GM18505 (cell line): ENCODE measurements around the gene CD160.
"Not testable (repeated sequence)": the region's sequence is repeated elsewhere in the genome, so short reads cannot be mapped to it uniquely, and the experiment has no call there.

ENCODE experiments used
- ATAC-seq: cut with Tn5 transposase; IDR thresholded peaks from one replicate; pipeline ENCODE4 v1.9.1; 2021; ENCODE audit not compliant: unreplicated experiment
- POLR2A ChIP-seq: IDR thresholded peaks from 4 replicates; pipeline ENCODE4 v1.6.1; 2011; ENCODE audit warnings: borderline replicate concordance; ENCODE audit not compliant: insufficient read depth, insufficient read length; ENCODE audit errors: extremely low read depth

Gene CD160

GRCh38 chr1:145758575-145758974, 39.3 kb downstream of the CD160 start:
- TF ChIP-seq POLR2A, result no peak
- ATAC-seq, result no peak

- no peak for TF ChIP-seq POLR2A
- ATAC-seq, result no peak
Observed at GRCh38 chr1:145759721-145760120, 40.4 kb downstream of the CD160 start.

GRCh38 chr1:145760395-145760949, 41.2 kb downstream of the CD160 start:
- not testable (repeated sequence) for ATAC-seq

- not testable (repeated sequence) for ATAC-seq
Observed at GRCh38 chr1:145761498-145761897, 42.2 kb downstream of the CD160 start.

GRCh38 chr1:145762001-145762400, 42.7 kb downstream of the CD160 start:
- not testable (repeated sequence) for ATAC-seq

GRCh38 chr1:145764231-145764940, 45.1 kb downstream of the CD160 start:
- not testable (repeated sequence) for ATAC-seq

- ATAC-seq, result not testable (repeated sequence)
Observed at GRCh38 chr1:145765127-145765526, 45.8 kb downstream of the CD160 start.

GRCh38 chr1:145765585-145766360, 46.5 kb downstream of the CD160 start:
- ATAC-seq, result not testable (repeated sequence)

- not testable (repeated sequence) for ATAC-seq
Observed at GRCh38 chr1:145766926-145767325, 47.6 kb downstream of the CD160 start.

- not testable (repeated sequence) for ATAC-seq
Observed at GRCh38 chr1:145768004-145768403, 48.7 kb downstream of the CD160 start.

- TF ChIP-seq POLR2A, result no peak
- ATAC-seq, result no peak
Observed at GRCh38 chr1:145771056-145771455, 51.8 kb downstream of the CD160 start.

GRCh38 chr1:145773423-145773822, 54.1 kb downstream of the CD160 start:
- TF ChIP-seq POLR2A, result no peak
- no peak for ATAC-seq

- no peak for ATAC-seq
- no peak for TF ChIP-seq POLR2A
Observed at GRCh38 chr1:145777357-145778145, 58.3 kb downstream of the CD160 start.

GRCh38 chr1:145778146-145778540, 58.8 kb downstream of the CD160 start:
- no peak for TF ChIP-seq POLR2A
- no peak for ATAC-seq
